OCI-LY7 (cell line): ENCODE measurements around the gene ADGRL2.

Experiments used
- EZH2phosphoT487 ChIP-seq: fragments of 200-600 bp; sonication (generic); IDR thresholded peaks from 2 replicates; pipeline ENCODE4 v1.6.1; 2018; ENCODE audit warnings: low read depth, borderline replicate concordance, mild to moderate bottlenecking, mixed run types, antibody characterized with exemption, low read length, moderate library complexity, mixed read lengths
- TF ChIP-seq, protein P1 (sequence below): fragments of 200-600 bp; sonication (generic); conservative IDR thresholded peaks from 2 replicates; pipeline ENCODE4 v1.5.1; 2014; ENCODE audit warnings: mild to moderate bottlenecking, antibody characterized with exemption, low read length, moderate library complexity, mixed read lengths

DNA sequence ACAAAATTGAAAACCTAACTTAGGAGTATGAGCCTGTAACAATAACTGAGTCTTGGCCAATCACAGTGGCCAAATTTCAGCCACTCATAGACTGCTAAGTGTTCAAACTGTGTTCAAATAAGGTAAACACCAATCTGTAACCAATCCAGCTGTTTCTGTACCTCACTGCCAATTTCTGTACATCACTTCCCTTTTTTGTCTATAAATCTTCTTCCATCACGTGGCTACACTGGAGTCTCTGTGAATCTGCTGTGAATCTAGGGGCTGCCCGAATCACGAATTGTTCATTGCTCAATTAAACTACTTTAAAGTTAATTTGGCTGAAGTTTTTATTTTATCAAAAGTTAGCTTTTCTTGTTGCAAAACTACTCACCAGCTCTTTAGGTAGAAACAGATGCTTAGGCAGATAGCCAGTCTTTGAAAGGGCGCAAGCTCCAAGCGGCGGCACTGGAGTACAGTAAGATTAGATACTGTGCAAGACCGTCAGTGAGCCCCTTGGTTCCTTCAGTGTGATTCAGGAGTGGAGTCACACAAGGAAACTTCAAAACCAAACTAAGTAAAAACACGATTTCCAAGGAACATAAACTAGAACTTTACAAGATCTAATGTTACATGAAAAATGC is 43.2 kb upstream of the ADGRL2 start:
- TF ChIP-seq, protein P1, sequence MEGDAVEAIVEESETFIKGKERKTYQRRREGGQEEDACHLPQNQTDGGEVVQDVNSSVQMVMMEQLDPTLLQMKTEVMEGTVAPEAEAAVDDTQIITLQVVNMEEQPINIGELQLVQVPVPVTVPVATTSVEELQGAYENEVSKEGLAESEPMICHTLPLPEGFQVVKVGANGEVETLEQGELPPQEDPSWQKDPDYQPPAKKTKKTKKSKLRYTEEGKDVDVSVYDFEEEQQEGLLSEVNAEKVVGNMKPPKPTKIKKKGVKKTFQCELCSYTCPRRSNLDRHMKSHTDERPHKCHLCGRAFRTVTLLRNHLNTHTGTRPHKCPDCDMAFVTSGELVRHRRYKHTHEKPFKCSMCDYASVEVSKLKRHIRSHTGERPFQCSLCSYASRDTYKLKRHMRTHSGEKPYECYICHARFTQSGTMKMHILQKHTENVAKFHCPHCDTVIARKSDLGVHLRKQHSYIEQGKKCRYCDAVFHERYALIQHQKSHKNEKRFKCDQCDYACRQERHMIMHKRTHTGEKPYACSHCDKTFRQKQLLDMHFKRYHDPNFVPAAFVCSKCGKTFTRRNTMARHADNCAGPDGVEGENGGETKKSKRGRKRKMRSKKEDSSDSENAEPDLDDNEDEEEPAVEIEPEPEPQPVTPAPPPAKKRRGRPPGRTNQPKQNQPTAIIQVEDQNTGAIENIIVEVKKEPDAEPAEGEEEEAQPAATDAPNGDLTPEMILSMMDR, result no peak
- no peak for TF ChIP-seq EZH2phosphoT487
